ENCODE data around the gene CSF3R.
"Not testable (repeated sequence)": the region's sequence is repeated elsewhere in the genome, so short reads cannot be mapped to it uniquely, and the experiment has no call there.

The CSF3R gene

GRCh38 chr1:36513676-36514473, 31.2 kb upstream of the CSF3R start:
- no peak for DNase-seq (ENCODE audit: low spot score)

DNA sequence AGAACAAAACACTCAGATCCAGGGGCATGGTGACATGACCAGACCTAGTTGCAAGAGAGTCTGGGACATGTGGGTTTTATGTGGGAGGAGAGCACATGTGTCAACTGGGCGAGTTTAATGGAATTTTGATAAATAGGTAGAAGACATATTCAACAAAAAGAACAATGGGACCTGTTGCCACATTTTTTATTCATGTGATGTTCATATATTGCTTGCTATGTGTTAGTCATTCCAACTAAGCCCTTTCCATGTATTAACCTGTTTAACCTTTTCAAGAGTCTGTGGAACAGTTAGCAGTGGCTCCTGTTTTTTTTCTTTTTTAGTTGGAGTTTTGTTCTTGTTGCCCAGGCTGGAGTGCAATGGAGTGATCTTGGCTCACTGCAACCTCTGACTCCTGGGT, 30.1 kb upstream of the CSF3R start:
- no peak for DNase-seq (ENCODE audit: low spot score)

GRCh38 chr1:36511804-36512798, 29.4 kb upstream of the CSF3R start:
- DNase-seq (ENCODE audit: low spot score) = no peak

DNA sequence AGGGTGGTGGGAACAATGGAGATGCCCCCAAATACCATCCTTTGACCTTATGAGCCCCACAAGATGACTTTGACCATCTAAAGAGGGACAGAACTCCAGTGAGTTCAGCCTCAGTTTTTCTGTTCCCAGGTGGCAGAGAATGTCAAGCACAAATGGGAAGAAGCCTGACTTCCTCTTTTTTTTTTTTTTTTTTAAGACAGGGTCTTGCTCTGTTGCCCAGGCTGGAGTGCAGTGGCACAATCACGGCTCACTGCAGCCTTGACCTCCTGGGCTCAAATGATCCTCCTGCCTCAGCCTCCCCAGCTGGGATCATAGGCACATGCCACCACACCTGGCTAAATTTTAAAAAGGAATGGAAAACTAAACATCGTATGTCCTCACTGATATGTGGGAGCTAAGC, 28.5 kb upstream of the CSF3R start:
- DNase-seq (ENCODE audit: low spot score) = not testable (repeated sequence)

DNA sequence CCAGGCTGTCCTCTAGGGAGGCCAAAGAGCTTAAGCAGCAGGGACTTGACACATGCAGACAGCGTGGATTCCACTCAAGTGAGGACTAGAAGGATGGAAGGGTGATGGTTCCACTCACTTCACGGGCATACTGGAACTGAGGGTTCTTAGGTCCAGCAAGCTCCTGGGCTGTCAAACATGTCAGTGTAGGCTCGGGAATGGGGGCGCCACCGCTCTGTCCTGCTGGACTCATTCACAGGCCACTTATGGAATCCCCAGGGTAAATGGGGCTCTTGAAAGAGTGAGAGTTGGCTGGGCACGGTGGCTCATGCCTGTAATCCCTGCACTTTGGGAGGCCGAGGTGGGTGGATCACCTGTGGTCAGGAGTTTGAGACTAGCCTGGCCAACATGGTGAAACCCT, 27.7 kb upstream of the CSF3R start:
- no peak for DNase-seq (ENCODE audit: low spot score)

DNA sequence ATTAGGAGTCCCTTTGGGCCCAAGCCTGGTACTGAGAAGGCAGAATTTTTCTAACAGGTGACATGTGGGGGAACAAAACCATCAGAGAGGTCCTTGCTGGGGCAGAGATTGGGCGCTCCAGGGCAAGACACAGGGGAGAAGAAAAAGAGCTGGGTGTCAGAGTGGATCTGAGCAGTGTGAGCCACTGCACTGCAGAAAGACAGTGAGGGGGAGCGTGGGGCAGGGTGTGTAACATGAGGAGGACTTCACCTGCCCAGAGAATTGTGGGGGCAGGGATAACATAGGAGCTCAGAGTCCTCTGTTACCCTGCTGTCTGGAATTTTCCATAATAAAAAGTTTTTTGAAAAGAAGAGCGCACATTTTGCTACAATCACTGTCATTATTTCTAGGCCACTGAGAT, 25.5 kb upstream of the CSF3R start:
- no peak for DNase-seq (ENCODE audit: low spot score)

GRCh38 chr1:36506276-36506920, 23.7 kb upstream of the CSF3R start:
- no peak for DNase-seq (ENCODE audit: low spot score)

- DNase-seq (ENCODE audit: low spot score) = no peak
Observed at GRCh38 chr1:36503733-36504132, 21.0 kb upstream of the CSF3R start.

DNA sequence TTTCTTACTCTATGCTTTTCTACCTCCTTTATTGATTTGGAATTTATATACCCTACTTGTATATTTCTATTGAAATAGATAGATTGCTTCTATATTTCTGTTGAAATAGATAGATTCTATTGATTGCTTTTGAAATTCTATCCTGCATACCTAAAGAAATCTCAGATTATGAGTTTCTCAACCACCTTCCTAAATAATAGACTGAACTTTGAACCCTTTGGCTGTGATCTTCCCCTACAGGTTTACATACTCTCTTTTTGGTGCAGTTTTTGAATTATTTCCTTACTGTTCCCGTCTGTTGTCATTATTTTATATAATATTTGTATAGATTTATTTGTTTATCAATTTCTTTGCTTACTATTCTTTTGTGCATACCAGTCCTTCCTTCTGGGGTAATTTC, 20.4 kb upstream of the CSF3R start:
- no peak for DNase-seq (ENCODE audit: low spot score)

GRCh38 chr1:36502616-36503015, 19.9 kb upstream of the CSF3R start:
- DNase-seq (ENCODE audit: low spot score) = no peak

- not testable (repeated sequence) for DNase-seq (ENCODE audit: low spot score)
Observed at GRCh38 chr1:36501911-36502310, 19.2 kb upstream of the CSF3R start.

DNA sequence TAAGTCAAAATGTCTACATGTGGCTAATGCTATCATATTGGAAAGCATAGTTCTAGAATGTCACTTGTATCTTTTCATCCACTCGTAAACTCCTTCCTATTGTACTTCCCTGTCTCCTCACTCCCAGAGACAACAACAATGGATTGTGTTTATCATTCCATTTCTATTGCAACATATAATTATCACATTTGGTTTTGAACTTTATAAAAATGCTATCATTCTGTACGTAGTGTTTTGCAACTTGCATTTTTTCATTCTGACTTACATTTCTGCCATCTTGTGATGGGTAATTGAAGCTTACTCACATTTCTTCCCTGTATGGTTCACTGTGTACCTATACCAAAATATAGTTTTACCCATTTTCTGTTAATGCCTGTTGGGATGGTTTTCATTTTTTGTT, 14.5 kb upstream of the CSF3R start:
- no peak for DNase-seq (ENCODE audit: low spot score)

DNA sequence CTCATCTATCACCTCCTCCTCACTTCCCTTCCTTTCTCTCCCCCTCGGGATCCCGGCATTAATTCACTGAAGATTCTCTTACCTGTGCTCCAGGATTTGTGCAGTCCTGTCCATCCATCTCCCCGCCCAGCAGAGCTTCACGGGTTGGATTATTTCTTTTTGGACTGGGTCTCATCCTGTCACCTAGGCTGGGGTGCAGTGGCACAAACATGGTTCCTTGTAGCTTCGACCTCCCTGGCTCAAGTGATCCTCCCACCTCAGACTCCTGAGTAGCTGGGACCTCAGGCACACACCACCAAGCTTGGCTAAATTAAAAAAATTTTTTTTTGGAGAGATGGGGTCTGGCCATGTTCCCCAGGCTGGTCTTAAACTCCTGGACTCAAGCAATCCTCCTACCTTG, 12.3 kb upstream of the CSF3R start:
- DNase-seq (ENCODE audit: low spot score) = no peak

DNA sequence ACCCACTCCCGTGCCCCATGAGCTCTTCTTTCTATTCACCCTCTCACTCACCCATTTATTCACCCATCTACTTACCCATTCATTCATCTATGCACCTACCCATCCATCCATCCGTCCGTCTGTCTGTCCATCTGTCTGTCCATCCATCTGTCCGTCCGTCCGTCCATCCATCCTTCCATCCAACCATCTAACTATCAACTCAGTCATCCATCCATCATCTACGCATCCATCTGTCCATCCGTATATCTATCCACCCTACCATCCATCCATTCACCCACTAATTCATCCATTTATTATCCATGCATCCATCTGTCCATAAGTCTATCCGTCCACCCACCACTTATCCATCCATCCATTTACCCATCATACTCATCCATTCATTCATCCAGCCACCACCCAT, 10.8 kb upstream of the CSF3R start:
- DNase-seq (ENCODE audit: low spot score) = no peak

DNA sequence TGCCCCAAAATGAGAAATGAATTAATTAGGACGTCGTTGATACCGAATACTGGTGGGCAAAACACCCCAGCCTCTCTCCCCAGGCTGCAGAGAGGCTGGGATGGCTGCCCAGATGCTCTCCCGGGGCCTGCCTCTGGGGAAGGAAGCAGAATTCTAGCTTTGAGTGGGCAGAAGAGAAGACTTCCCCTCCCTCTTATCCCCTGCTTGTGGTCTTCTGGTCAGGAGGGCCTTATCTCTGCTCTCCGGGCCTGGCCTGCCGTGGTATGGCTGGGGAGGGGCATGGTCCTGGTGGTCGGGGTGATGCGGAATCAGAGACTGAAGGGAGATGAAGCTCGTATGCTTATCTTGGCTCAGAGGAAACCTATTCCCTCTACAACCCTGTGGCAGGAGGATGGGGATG, 9.8 kb upstream of the CSF3R start:
- DNase-seq (ENCODE audit: low spot score) = no peak

GRCh38 chr1:36489258-36490051, 6.7 kb upstream of the CSF3R start:
- DNase-seq (ENCODE audit: low spot score) = not testable (repeated sequence)

DNA sequence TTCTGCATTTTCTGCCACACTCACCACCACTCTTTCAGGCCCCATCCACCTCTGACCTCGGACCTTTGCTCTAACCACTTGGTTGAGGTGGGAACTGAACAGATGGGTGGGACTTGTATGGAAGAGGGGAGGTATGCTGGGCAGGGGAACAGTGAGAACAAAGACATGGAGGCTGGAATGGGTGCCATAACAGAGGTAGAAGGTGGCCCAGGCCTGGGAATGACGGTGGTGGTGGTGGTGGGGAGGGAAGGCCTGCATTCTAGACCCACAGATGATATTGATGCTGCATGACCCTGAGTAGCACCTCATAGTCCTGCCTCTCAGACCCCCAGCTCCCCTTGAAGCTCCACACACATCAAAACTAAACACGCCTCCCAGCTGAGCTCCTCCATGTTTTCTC, 5.2 kb upstream of the CSF3R start:
- no peak for DNase-seq (ENCODE audit: low spot score)

DNA sequence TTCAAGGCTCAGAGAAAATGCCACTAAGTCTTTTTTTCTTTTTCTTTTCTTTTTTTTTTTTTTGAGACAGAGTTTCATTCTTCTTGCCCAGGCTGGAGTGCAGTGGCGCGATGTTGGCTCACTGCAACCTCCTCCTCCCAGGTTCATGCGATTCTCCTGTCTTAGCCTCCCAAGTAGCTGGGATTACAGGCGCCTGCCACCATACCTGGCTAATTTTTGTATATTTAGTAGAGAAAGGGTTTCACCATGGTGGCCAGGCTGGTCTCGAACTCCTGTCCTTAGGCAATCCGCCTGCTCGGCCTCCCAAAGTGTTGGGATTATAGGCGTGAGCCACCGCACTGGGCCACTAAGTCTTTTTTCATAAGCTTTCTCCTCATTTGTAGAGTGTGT, 4.6 kb upstream of the CSF3R start:
- not testable (repeated sequence) for DNase-seq (ENCODE audit: low spot score)

DNA sequence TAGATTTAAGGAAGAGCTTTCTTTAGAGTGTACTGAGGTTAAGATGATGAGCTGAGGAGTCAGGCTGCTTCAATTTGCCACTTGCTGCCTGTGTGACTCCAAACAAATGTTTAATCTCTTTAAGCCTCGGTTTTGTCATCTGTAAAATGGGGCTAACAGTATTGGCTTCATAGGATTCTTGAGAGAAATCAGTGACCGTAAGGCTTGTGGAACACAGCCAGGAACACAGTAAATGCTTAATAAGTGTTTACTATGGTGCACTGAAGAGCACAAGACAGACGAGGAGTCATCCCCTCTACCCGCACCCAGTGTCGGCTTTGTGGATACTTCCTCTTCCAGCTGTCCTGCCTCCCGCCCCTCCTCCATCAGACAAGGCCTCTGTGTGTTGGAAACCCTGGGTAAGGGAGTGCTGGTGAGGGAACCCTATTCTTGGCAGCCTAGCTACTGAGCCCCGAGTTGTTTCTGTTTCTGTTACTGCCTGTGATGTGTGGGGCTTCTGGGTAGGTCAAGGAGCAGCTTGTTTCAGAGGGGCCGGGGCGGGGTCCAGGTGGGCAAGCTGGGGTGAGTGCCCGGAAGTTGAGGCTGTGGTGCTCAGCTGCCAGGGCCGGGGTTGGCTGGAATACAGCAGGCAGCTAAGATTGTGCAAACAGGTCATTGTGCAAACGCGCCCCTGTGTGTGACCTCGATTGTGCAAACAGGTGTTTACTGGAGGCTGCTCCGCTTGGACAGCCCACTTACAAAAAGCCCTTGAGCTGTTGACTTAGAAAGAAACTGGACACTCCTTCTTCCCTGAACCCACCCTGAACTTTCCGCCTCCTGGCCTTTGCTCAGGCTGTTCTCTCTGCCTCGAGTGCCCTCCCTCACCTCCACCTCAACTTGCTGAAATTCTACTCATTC, 4.0 kb upstream of the CSF3R start:
- DNase-seq (ENCODE audit: low spot score) = peak; percentile 73

DNA sequence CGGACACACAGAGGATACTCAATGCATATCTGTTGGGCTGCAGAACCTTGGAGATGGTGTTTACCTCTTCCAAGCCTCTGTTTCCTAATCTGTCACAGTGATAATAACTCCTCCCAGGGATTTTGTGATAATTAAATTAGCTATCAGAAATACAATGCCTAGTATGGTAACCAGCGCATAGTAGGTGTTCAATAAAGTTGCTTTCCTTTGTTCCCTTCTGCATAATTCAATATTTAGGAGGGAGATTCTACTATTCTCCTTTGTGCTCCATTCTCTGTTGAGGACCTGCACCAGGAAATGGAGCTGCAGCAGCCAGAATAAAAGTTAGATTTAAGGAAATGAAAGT, 3.4 kb upstream of the CSF3R start:
- no peak for DNase-seq (ENCODE audit: low spot score)

DNA sequence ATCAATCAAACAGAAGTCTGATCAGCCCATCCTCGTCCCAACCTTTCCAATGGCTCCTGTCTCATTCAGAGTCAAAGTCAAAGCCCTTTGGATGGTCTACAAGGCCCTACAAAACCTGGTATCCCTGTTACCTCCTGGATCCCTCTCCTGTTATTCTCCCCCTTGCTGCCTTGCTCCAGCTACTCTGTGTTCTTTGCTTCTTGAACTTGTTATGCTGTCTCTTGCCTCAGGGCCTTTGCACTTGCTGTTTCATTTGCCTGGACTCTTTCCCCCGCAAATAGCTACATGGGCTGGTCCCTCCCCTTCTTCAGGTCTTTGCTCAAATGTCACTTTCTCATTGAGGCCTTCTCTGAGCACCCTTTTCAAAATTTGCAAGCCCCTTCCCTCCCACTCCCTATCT, 1.4 kb upstream of the CSF3R start:
- no peak for DNase-seq (ENCODE audit: low spot score)
